Muscle of arm (tissue), 12 donors: ENCODE results near the gene SERPINH1. TPM values are rescaled to one million over a fixed set of nuclear protein-coding genes. Genes with fewer than 3 reads are reported as not detected.
"Not testable (repeated sequence)": the region's sequence is repeated elsewhere in the genome, so short reads cannot be mapped to it uniquely, and the experiment has no call there.

Experiments
- DNase-seq: peaks from one replicate; pipeline ENCODE4 v3.0.0-alpha.2; 2013
- polyA plus RNA-seq, 12 donors: library from polyadenylated mRNA; unstranded; fragments of 120-200 nt; gene quantifications; one replicate each; pipeline ENCODE4 v1.2.1, GENCODE V29; 2013; ENCODE audit not compliant: insufficient read length in 12 of 12

Gene SERPINH1
- polyA plus RNA-seq, 12 donors = 232 to 462 (median 323) TPM; not detected in 1

GRCh38 chr11:75568616-75569219 lies 6.7 kb downstream of the SERPINH1 start:
- DNase-seq = no peak

- DNase-seq = no peak
These were observed 8.6 kb downstream of the SERPINH1 start for GRCh38 chr11:75570559-75571139.

- no peak for DNase-seq
These were observed 9.6 kb downstream of the SERPINH1 start for GRCh38 chr11:75571625-75572024.

GRCh38 chr11:75572744-75573143 lies 10.7 kb downstream of the SERPINH1 start:
- DNase-seq = no peak

GRCh38 chr11:75574698-75575602 lies 12.9 kb downstream of the SERPINH1 start:
- no peak for DNase-seq

- DNase-seq = no peak
These were observed 14.0 kb downstream of the SERPINH1 start for GRCh38 chr11:75576017-75576416.

GRCh38 chr11:75576499-75576918 lies 14.5 kb downstream of the SERPINH1 start:
- DNase-seq = no peak

- DNase-seq = no peak
These were observed 15.2 kb downstream of the SERPINH1 start for GRCh38 chr11:75577207-75577606.

GRCh38 chr11:75578977-75579376 lies 16.9 kb downstream of the SERPINH1 start:
- DNase-seq = no peak

GRCh38 chr11:75579841-75580240 lies 17.8 kb downstream of the SERPINH1 start:
- no peak for DNase-seq

GRCh38 chr11:75582506-75582894 lies 20.4 kb downstream of the SERPINH1 start:
- DNase-seq = no peak

GRCh38 chr11:75582895-75583717 lies 21.1 kb downstream of the SERPINH1 start:
- DNase-seq = peak; percentile 85

- peak; percentile 89 for DNase-seq
These were observed 21.9 kb downstream of the SERPINH1 start for GRCh38 chr11:75583718-75584658.

- DNase-seq = not testable (repeated sequence)
These were observed 22.7 kb downstream of the SERPINH1 start for GRCh38 chr11:75584659-75585292.

GRCh38 chr11:75585293-75585670 lies 23.2 kb downstream of the SERPINH1 start:
- no peak for DNase-seq

GRCh38 chr11:75586395-75586794 lies 24.3 kb downstream of the SERPINH1 start:
- DNase-seq = no peak

GRCh38 chr11:75588051-75588481 lies 26.0 kb downstream of the SERPINH1 start:
- no peak for DNase-seq

- no peak for DNase-seq
These were observed 27.0 kb downstream of the SERPINH1 start for GRCh38 chr11:75589051-75589450.

GRCh38 chr11:75589933-75590332 lies 27.9 kb downstream of the SERPINH1 start:
- no peak for DNase-seq

GRCh38 chr11:75591371-75591770 lies 29.3 kb downstream of the SERPINH1 start:
- DNase-seq = no peak
